CD4-positive, alpha-beta T cell treated with Interleukin-17A for 4 hours (primary cell): ENCODE results near the gene PLEKHA8.

Experiments used
- DNase-seq: peaks from one replicate; pipeline ENCODE4 v3.0.0-alpha.2; 2020; ENCODE audit warnings: mixed read lengths

PLEKHA8 gene

GRCh38 chr7:30114536-30115238, 86.5 kb downstream of the PLEKHA8 start:
- DNase-seq: no peak

- DNase-seq: no peak
Observed at GRCh38 chr7:30115709-30116297, 87.6 kb downstream of the PLEKHA8 start.

GRCh38 chr7:30116771-30117170, 88.6 kb downstream of the PLEKHA8 start:
- DNase-seq: no peak

GRCh38 chr7:30117896-30118295, 89.7 kb downstream of the PLEKHA8 start:
- DNase-seq: no peak

GRCh38 chr7:30119890-30120577, 91.8 kb downstream of the PLEKHA8 start:
- no peak for DNase-seq

- no peak for DNase-seq
Observed at GRCh38 chr7:30133736-30134610, 105.8 kb downstream of the PLEKHA8 start.

GRCh38 chr7:30134611-30135300, 106.5 kb downstream of the PLEKHA8 start, which contains the start of gene MTURN:
MTURN (plus strand) TSS chr7:30134986; CDS start chr7:30135137, 151 bp downstream.
- DNase-seq: peak; percentile 91

GRCh38 chr7:30135301-30136116, 107.3 kb downstream of the PLEKHA8 start:
- DNase-seq: peak; percentile 76

GRCh38 chr7:30136117-30136731, 108.0 kb downstream of the PLEKHA8 start:
- no peak for DNase-seq

- no peak for DNase-seq
Observed at GRCh38 chr7:30136743-30137485, 108.7 kb downstream of the PLEKHA8 start.

- no peak for DNase-seq
Observed at GRCh38 chr7:30139836-30140384, 111.7 kb downstream of the PLEKHA8 start.

- DNase-seq: no peak
Observed at GRCh38 chr7:30140456-30140855, 112.2 kb downstream of the PLEKHA8 start.

GRCh38 chr7:30142710-30143109, 114.5 kb downstream of the PLEKHA8 start:
- DNase-seq: no peak

- DNase-seq: peak; percentile 19
Observed at GRCh38 chr7:30143748-30144251, 115.6 kb downstream of the PLEKHA8 start.

GRCh38 chr7:30144657-30145306, 116.6 kb downstream of the PLEKHA8 start:
- DNase-seq: no peak

- DNase-seq: no peak
Observed at GRCh38 chr7:30145426-30145970, 117.3 kb downstream of the PLEKHA8 start.

GRCh38 chr7:30146127-30146612, 118.0 kb downstream of the PLEKHA8 start:
- DNase-seq: peak; percentile 52

GRCh38 chr7:30147223-30147622, 119.0 kb downstream of the PLEKHA8 start:
- DNase-seq: no peak

- no peak for DNase-seq
Observed at GRCh38 chr7:30147785-30148184, 119.6 kb downstream of the PLEKHA8 start.
